Measurements from ENCODE around the gene MAP2K5.
A peak's percentile ranks its signal among the peaks of the same experiment; 100 is the strongest.

MAP2K5 gene

DNA sequence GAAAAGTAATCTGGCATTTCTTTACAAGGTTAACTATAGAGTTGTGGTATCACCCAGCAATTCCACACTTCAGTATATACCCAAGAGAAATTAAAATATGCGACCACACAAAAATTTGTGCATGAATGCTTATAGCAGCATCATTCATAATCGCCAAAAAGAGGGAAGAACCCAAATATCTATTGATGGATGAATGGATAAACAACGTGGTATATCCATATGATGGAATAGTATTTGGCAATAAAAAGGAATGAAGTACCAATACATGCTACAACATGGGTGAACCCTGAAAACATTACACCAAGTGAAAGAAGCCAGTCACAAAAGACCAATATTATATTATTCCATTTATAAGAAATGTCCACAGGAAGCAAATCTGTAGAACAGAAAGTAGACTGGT is 274.2 kb downstream of the MAP2K5 start:
- TF ChIP-seq, protein P1, sequence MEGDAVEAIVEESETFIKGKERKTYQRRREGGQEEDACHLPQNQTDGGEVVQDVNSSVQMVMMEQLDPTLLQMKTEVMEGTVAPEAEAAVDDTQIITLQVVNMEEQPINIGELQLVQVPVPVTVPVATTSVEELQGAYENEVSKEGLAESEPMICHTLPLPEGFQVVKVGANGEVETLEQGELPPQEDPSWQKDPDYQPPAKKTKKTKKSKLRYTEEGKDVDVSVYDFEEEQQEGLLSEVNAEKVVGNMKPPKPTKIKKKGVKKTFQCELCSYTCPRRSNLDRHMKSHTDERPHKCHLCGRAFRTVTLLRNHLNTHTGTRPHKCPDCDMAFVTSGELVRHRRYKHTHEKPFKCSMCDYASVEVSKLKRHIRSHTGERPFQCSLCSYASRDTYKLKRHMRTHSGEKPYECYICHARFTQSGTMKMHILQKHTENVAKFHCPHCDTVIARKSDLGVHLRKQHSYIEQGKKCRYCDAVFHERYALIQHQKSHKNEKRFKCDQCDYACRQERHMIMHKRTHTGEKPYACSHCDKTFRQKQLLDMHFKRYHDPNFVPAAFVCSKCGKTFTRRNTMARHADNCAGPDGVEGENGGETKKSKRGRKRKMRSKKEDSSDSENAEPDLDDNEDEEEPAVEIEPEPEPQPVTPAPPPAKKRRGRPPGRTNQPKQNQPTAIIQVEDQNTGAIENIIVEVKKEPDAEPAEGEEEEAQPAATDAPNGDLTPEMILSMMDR (conservative IDR thresholded peaks at IDR 0.05; ENCODE audit: low read length), result no peak
- DNase-seq (ENCODE audit: low read depth), result no peak
- H3K4me3 ChIP-seq (ENCODE audit: low read length), result no peak overlapping the region

DNA sequence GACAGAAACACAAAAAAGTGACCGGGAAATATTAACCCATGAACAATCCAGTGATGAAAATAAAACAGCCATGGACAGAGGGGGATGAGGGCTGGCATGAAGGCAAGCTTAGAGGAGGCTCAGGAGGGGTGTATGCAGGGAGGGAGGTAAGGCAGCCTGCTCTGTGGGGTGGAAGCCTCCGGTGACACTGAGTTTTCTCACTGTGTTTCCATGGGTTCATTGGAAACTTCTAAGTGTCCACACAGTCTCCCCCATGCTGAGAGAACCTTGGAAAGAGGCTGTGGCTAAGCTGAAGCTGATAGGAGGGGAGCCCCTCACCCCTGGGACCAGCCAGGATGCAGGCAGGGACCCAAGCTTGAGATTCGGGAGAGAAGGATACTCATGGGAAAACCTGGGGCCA is 276.0 kb downstream of the MAP2K5 start:
- H3K4me3 ChIP-seq (ENCODE audit: low read length), result no peak overlapping the region
- TF ChIP-seq, protein P1 (conservative IDR thresholded peaks at IDR 0.05; ENCODE audit: low read length), result no peak
- DNase-seq (ENCODE audit: low read depth), result no peak

DNA sequence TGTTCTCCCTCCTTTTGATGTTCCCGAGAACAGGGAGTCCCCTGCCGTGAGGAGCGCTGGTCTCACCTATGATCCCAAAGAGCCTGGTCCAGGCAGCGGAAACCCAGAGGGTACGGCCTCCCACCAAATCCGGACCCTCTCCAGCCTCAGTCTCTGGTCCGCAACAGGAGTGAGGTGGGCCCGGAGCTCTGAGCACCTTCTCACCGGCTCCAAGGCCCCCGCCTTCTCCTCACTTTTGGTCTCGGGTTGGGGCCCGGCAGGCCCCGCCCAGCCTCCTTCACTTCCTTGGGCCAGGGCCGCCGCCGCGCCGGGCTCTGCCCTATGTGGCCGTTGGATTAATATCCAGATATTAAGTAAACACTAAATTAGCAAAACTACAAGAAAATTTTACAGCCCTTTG is 277.1 kb downstream of the MAP2K5 start:
- TF ChIP-seq, protein P1 (conservative IDR thresholded peaks at IDR 0.05; ENCODE audit: low read length), result no peak
- no peak overlapping the region for H3K4me3 ChIP-seq (ENCODE audit: low read length)
- no peak for DNase-seq (ENCODE audit: low read depth)

DNA sequence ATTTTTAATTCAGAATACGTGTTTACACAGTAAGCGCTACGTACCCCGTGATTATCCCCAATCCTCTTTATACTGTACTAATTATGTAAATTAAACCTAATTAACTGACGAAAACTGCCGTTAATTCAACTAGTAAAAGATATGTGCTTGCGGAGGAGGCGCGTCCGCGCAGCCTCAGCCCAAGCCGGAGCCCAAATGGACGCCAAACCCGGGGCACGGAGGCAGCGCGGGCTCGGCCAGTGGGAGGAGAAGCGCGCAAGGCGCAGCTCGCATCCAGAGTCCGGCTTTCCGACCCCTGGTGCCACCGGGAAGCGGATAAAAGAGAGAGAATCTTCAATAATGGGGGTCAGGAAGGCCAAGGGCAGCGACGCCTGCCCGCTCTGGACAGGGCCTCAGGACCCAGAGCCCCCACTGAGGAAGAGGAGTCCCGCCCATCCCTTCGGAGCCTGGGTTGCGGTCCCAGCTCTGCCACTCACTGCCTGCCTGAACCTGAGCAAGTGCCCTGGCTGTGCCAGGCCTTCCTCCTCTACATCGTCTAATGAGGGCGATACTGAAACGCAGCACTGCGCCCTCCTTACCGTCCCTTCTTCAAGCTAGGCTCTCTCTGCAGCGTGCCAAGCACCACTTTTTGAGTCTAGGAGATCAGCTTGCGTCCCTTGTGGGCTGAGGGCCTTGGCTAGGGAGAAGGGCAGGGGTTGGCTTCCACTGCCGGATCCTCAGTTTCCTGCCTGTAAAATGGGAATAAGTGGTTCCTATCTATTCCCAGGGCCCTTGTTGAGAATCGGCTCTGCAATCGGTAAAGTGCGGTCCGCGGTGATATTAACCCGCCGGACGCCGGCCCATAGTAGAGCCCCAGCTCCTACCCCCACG is 277.9 kb downstream of the MAP2K5 start:
- DNase-seq (ENCODE audit: low read depth), result no peak
- no peak overlapping the region for H3K4me3 ChIP-seq (ENCODE audit: low read length)
- TF ChIP-seq, protein P1 (conservative IDR thresholded peaks at IDR 0.05; ENCODE audit: low read length), result no peak

DNA sequence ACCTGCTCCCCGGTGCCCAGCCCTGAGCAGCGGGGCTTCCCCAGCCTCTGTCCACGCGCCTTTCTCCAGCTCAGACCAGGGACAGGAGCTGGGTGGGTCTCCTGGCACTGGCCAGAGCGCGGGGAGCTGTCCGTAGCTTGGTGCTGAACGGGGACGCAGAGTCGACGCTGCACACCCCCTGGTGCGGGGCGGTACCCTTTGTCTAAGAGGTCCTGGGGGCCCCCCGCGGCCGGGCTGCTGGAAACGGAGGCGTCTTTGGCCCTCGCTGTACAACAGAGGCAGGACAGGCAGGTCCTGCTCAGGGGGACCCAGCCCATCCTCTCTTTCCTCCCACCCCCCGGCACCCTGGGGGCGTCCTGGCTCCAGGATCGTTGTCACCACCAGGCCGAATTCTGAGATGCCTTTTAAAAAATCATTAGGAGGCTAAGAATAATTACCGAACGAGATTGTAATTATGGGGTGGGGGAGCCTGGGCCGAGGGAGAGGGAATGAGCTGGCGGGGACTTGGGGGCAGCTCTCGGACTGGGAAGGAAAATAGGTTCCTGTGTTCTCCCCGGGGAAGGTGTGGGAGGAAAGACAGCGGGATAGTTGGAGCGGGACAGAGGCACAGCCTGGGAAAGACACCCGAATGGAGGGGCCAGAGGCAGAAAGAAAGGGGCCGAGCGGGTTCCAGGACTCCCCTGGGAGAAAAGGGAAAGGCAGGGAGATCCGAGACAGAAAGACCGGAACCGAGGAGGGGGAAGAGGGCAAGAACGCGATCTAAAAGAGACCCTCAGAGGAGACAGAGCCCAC is 278.7 kb downstream of the MAP2K5 start:
- H3K4me3 ChIP-seq (ENCODE audit: low read length), result no peak overlapping the region
- TF ChIP-seq, protein P1 (conservative IDR thresholded peaks at IDR 0.05; ENCODE audit: low read length), result no peak
- DNase-seq (ENCODE audit: low read depth), result peak; percentile 29

DNA sequence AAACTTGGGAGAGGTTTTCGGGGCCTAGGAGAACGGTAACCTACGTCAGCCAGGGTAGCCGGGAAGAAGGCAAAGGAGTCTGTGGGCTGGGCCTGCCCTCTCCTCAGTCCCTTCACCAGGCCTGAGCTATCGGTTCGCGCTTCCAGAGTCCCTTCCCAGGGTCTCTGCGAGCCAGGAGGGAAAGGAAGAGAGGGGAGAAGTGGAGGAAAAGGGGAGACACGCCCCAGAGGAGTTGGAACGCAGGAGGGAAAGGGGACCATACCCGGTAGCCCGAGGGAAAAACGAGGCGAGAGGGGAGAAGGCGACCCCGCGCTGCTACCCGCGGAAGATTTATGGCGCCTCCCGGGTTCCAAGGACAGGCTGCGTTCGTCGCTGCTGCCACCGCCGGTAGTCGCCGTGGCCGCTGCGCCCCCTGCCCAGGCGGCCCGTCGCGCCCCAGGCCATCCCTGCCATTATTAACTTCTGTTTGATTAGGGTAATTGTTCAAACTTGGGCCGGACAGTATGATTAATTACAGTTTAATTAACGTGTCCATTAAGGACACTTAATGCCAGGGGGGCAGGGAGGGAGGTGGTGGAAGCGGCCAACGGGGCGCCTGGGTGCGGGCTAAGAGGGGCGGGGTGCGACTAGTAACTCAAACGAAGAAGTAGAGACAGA is 279.4 kb downstream of the MAP2K5 start:
- TF ChIP-seq, protein P1 (conservative IDR thresholded peaks at IDR 0.05; ENCODE audit: low read length), result no peak
- no peak for DNase-seq (ENCODE audit: low read depth)
- no peak overlapping the region for H3K4me3 ChIP-seq (ENCODE audit: low read length)

Measured in AG10803 (cell line).